Activated T-helper 1 cell treated with anti-CD3 and anti-CD28 coated beads, Interleukin-12 subunit alpha, Interleukin-12 subunit beta, Interleukin-2, Interleukin-4 antibody, amounts not matched to agents 30 ng/mL and 10 ng/mL and 1 ng/mL, durations not matched to agents 14 hours and 24 hours and 36 hours (primary cell): ENCODE measurements around the gene CDH4. TPM values are rescaled to one million over a fixed set of nuclear protein-coding genes. Genes with fewer than 3 reads are reported as not detected.

Source experiments
- DNase-seq: peaks from one replicate; pipeline ENCODE4 v3.0.0; 2021; ENCODE audit warnings: low spot score
- H3K27ac Mint-ChIP-seq: one replicate; pipeline ENCODE4 v1.8.0; 2021; ENCODE audit warnings: mild to moderate bottlenecking, mixed read lengths
- H3K27me3 Mint-ChIP-seq: one replicate; pipeline ENCODE4 v1.8.0; 2022; ENCODE audit warnings: mild to moderate bottlenecking, moderate library complexity, mixed read lengths; ENCODE audit not compliant: insufficient read depth
- H3K36me3 Mint-ChIP-seq: one replicate; pipeline ENCODE4 v1.8.0; 2021; ENCODE audit warnings: low read depth, mixed read lengths
- H3K4me1 Mint-ChIP-seq: one replicate; pipeline ENCODE4 v1.8.0; 2021; ENCODE audit warnings: low read depth, mixed read lengths
- H3K4me3 Mint-ChIP-seq: one replicate; pipeline ENCODE4 v1.8.0; 2021; ENCODE audit warnings: mild to moderate bottlenecking, moderate library complexity, mixed read lengths
- H3K9me3 Mint-ChIP-seq: one replicate; pipeline ENCODE4 v1.8.0; 2021; ENCODE audit warnings: mixed read lengths
- intact Hi-C: fragments of 100-400 bp; cut with micrococcal nuclease; formaldehyde crosslinking; loops from one replicate; pipeline ENCODE4 v1.15.1; 2024
- total RNA-seq: library from RNA; stranded (reverse); gene quantifications from 2 replicates; pipeline ENCODE4 v1.2.3, GENCODE V29; 2022

CDH4 gene
- total RNA-seq, 1 donor from 2014 or later, result not detected

- peaks cover 29% of the 10 kb centered on the region for H3K9me3 Mint-ChIP-seq
- no peak overlapping the region for H3K27ac Mint-ChIP-seq
- no peaks in the 10 kb centered on the region for H3K27me3 Mint-ChIP-seq
- H3K36me3 Mint-ChIP-seq, result no peaks in the 10 kb centered on the region
- intact Hi-C loops, result no loop called here
- H3K4me1 Mint-ChIP-seq, result no peaks in the 10 kb centered on the region
- no peak for DNase-seq
- no peak overlapping the region for H3K4me3 Mint-ChIP-seq
Observed at GRCh38 chr20:61595216-61595615, 343.2 kb downstream of the CDH4 start.

GRCh38 chr20:61596687-61597330, 344.7 kb downstream of the CDH4 start:
- intact Hi-C loops, result no loop called here
- H3K4me1 Mint-ChIP-seq, result no peaks in the 10 kb centered on the region
- no peaks in the 10 kb centered on the region for H3K27me3 Mint-ChIP-seq
- no peaks in the 10 kb centered on the region for H3K36me3 Mint-ChIP-seq
- no peak overlapping the region for H3K4me3 Mint-ChIP-seq
- DNase-seq, result no peak
- peaks cover 22% of the 10 kb centered on the region for H3K9me3 Mint-ChIP-seq
- no peak overlapping the region for H3K27ac Mint-ChIP-seq

GRCh38 chr20:61597996-61598395, 345.9 kb downstream of the CDH4 start:
- Mint-ChIP-seq H3K4me3 (no peak overlapping the region), H3K4me1 (no peaks in the 10 kb centered on the region), H3K27ac (no peak overlapping the region), H3K27me3 (no peaks in the 10 kb centered on the region), H3K9me3 (peaks cover 19% of the 10 kb centered on the region), H3K36me3 (no peaks in the 10 kb centered on the region)
- intact Hi-C loops, result no loop called here
- no peak for DNase-seq

GRCh38 chr20:61598586-61598985, 346.5 kb downstream of the CDH4 start:
- H3K27ac Mint-ChIP-seq, result no peak overlapping the region
- intact Hi-C loops, result no loop called here
- peaks cover 18% of the 10 kb centered on the region for H3K9me3 Mint-ChIP-seq
- no peak overlapping the region for H3K4me3 Mint-ChIP-seq
- H3K4me1 Mint-ChIP-seq, result no peaks in the 10 kb centered on the region
- no peaks in the 10 kb centered on the region for H3K36me3 Mint-ChIP-seq
- no peak for DNase-seq
- H3K27me3 Mint-ChIP-seq, result no peaks in the 10 kb centered on the region

GRCh38 chr20:61599061-61599531, 347.0 kb downstream of the CDH4 start:
- H3K36me3 Mint-ChIP-seq, result no peaks in the 10 kb centered on the region
- H3K9me3 Mint-ChIP-seq, result peaks cover 19% of the 10 kb centered on the region
- H3K4me3 Mint-ChIP-seq, result no peak overlapping the region
- no peaks in the 10 kb centered on the region for H3K4me1 Mint-ChIP-seq
- no peaks in the 10 kb centered on the region for H3K27me3 Mint-ChIP-seq
- intact Hi-C loops, result no loop called here
- no peak for DNase-seq
- no peak overlapping the region for H3K27ac Mint-ChIP-seq

- Mint-ChIP-seq H3K4me3 (no peak overlapping the region), H3K27me3 (no peaks in the 10 kb centered on the region), H3K36me3 (no peaks in the 10 kb centered on the region), H3K27ac (no peak overlapping the region), H3K4me1 (no peaks in the 10 kb centered on the region), H3K9me3 (peaks cover 23% of the 10 kb centered on the region)
- intact Hi-C loops, result no loop called here
- DNase-seq, result no peak
Observed at GRCh38 chr20:61599541-61599992, 347.5 kb downstream of the CDH4 start.

GRCh38 chr20:61600016-61600415, 348.0 kb downstream of the CDH4 start:
- DNase-seq, result no peak
- intact Hi-C loops, result no loop called here
- Mint-ChIP-seq H3K4me3 (no peak overlapping the region), H3K9me3 (peaks cover 25% of the 10 kb centered on the region), H3K36me3 (no peaks in the 10 kb centered on the region), H3K27ac (no peak overlapping the region), H3K27me3 (no peaks in the 10 kb centered on the region), H3K4me1 (no peaks in the 10 kb centered on the region)

- H3K36me3 Mint-ChIP-seq, result no peaks in the 10 kb centered on the region
- H3K27ac Mint-ChIP-seq, result no peak overlapping the region
- intact Hi-C loops, result no loop called here
- no peaks in the 10 kb centered on the region for H3K27me3 Mint-ChIP-seq
- no peaks in the 10 kb centered on the region for H3K4me1 Mint-ChIP-seq
- H3K9me3 Mint-ChIP-seq, result peaks cover 25% of the 10 kb centered on the region
- no peak for DNase-seq
- no peak overlapping the region for H3K4me3 Mint-ChIP-seq
Observed at GRCh38 chr20:61601361-61601760, 349.3 kb downstream of the CDH4 start.

GRCh38 chr20:61601853-61602252, 349.8 kb downstream of the CDH4 start:
- Mint-ChIP-seq H3K9me3 (peaks cover 22% of the 10 kb centered on the region), H3K36me3 (no peaks in the 10 kb centered on the region), H3K27ac (no peak overlapping the region), H3K4me3 (no peak overlapping the region), H3K27me3 (no peaks in the 10 kb centered on the region), H3K4me1 (no peaks in the 10 kb centered on the region)
- no peak for DNase-seq
- intact Hi-C loops, result no loop called here

- Mint-ChIP-seq H3K4me1 (no peaks in the 10 kb centered on the region), H3K27me3 (no peaks in the 10 kb centered on the region), H3K27ac (no peak overlapping the region), H3K4me3 (no peak overlapping the region), H3K36me3 (no peaks in the 10 kb centered on the region), H3K9me3 (peaks cover 17% of the 10 kb centered on the region)
- intact Hi-C loops, result no loop called here
- DNase-seq, result no peak
Observed at GRCh38 chr20:61603715-61604114, 351.7 kb downstream of the CDH4 start.

GRCh38 chr20:61604549-61604948, 352.5 kb downstream of the CDH4 start:
- no peak overlapping the region for H3K27ac Mint-ChIP-seq
- no peak for DNase-seq
- no peaks in the 10 kb centered on the region for H3K36me3 Mint-ChIP-seq
- H3K27me3 Mint-ChIP-seq, result no peaks in the 10 kb centered on the region
- H3K4me3 Mint-ChIP-seq, result no peak overlapping the region
- peaks cover 17% of the 10 kb centered on the region for H3K9me3 Mint-ChIP-seq
- intact Hi-C loops, result no loop called here
- no peaks in the 10 kb centered on the region for H3K4me1 Mint-ChIP-seq

- Mint-ChIP-seq H3K36me3 (no peaks in the 10 kb centered on the region), H3K9me3 (peaks cover 20% of the 10 kb centered on the region), H3K4me3 (no peak overlapping the region), H3K4me1 (no peaks in the 10 kb centered on the region), H3K27me3 (no peaks in the 10 kb centered on the region), H3K27ac (no peak overlapping the region)
- DNase-seq, result no peak
- intact Hi-C loops, result no loop called here
Observed at GRCh38 chr20:61605283-61605682, 353.2 kb downstream of the CDH4 start.

GRCh38 chr20:61605862-61606557, 353.9 kb downstream of the CDH4 start:
- Mint-ChIP-seq H3K36me3 (no peaks in the 10 kb centered on the region), H3K27ac (no peak overlapping the region), H3K4me1 (no peaks in the 10 kb centered on the region), H3K9me3 (peaks cover 20% of the 10 kb centered on the region), H3K27me3 (no peaks in the 10 kb centered on the region), H3K4me3 (no peak overlapping the region)
- no peak for DNase-seq
- intact Hi-C loops, result no loop called here
